Activated CD4-positive, alpha-beta T cell treated with anti-CD3 and anti-CD28 coated beads for 24 hours (primary cell): Measurements from ENCODE around the gene DNAJC4.

Source experiments
- DNase-seq, 2 donors: peaks; one replicate each; pipeline ENCODE4 v3.0.0-alpha.2; 2020; ENCODE audit warnings: low read depth in 2 of 2

Gene DNAJC4

GRCh38 chr11:64276653-64277431 is 46.5 kb downstream of the DNAJC4 start:
- no peak for DNase-seq

- no peak for DNase-seq
These were observed 48.3 kb downstream of the DNAJC4 start for GRCh38 chr11:64278576-64279190.

GRCh38 chr11:64281957-64282770 is 51.8 kb downstream of the DNAJC4 start:
- DNase-seq, result no peak

- no peak for DNase-seq
These were observed 52.7 kb downstream of the DNAJC4 start for GRCh38 chr11:64283092-64283491.
